ENCODE data around the gene MRPS34.
"Not testable (repeated sequence)": the region's sequence is repeated elsewhere in the genome, so short reads cannot be mapped to it uniquely, and the experiment has no call there.

Gene MRPS34

DNA sequence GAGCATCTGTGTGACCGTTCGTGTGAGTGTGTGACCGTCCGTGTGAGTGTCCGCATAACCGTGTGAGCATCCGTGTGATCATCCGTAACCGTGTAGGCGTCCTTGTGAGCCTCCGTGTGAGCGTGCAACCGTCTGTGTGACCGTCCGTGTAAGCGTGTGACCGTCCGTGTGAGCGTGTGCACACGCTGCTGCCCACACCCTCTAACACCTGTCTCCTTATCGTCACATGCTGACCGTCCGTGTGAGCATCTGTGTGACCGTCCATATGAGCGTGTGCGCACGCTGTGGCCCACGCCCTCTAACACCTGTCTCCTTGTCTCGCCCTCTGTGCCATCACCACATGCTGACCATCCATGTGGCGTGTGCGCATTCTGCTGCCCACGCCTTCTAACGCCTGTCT, 32.7 kb downstream of the MRPS34 start:
- no peak overlapping the region for H3K27ac ChIP-seq
- TF ChIP-seq, protein P1, sequence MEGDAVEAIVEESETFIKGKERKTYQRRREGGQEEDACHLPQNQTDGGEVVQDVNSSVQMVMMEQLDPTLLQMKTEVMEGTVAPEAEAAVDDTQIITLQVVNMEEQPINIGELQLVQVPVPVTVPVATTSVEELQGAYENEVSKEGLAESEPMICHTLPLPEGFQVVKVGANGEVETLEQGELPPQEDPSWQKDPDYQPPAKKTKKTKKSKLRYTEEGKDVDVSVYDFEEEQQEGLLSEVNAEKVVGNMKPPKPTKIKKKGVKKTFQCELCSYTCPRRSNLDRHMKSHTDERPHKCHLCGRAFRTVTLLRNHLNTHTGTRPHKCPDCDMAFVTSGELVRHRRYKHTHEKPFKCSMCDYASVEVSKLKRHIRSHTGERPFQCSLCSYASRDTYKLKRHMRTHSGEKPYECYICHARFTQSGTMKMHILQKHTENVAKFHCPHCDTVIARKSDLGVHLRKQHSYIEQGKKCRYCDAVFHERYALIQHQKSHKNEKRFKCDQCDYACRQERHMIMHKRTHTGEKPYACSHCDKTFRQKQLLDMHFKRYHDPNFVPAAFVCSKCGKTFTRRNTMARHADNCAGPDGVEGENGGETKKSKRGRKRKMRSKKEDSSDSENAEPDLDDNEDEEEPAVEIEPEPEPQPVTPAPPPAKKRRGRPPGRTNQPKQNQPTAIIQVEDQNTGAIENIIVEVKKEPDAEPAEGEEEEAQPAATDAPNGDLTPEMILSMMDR (IDR thresholded peaks at IDR 0.05): no peak
- no peak for TF ChIP-seq ZFX (IDR thresholded peaks at IDR 0.05; ENCODE audit: borderline replicate concordance)

DNA sequence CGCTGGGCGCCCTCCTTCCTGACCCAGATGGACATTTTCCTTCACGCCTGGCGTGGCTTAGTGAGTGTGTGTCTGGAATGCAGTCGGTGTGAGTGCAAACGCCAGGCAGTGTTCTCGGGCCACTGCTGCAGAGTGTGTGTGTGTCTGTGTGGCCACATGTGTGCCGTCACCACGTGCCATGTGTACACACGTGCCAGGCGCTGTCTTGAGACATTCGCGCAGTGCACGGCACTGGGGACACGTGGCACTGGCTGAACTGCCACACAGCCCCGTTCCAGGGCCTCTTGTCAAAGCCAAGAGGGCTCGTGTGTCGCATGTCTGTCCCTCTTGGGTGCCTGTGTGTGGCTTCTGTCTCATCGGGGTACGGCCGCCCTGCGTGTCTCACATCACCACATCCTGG, 38.1 kb downstream of the MRPS34 start:
- no peak overlapping the region for H3K27ac ChIP-seq
- no peak for TF ChIP-seq ZFX (IDR thresholded peaks at IDR 0.05; ENCODE audit: borderline replicate concordance)
- TF ChIP-seq, protein P1 (IDR thresholded peaks at IDR 0.05): no peak

DNA sequence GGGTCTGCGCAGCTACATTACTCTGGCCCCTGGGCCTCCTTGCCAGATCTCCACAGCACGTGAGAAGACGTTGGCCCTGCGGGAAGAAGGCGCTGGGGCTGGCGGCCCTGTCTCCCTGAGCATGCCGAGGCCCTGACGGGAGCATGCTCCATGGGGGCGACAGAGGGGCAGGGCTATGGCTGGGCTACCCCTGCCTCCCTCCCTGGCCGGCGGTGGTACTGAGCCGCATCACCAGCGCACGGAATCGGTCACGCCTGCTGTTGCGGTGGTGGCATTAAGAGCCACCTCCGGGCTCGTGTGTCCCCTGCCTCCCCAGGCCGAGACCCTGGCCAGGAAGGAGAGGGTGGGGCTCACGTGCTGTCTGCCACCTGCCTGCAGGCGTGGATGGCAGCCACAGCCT, 38.8 kb downstream of the MRPS34 start:
- TF ChIP-seq, protein P1 (IDR thresholded peaks at IDR 0.05): no peak

DNA sequence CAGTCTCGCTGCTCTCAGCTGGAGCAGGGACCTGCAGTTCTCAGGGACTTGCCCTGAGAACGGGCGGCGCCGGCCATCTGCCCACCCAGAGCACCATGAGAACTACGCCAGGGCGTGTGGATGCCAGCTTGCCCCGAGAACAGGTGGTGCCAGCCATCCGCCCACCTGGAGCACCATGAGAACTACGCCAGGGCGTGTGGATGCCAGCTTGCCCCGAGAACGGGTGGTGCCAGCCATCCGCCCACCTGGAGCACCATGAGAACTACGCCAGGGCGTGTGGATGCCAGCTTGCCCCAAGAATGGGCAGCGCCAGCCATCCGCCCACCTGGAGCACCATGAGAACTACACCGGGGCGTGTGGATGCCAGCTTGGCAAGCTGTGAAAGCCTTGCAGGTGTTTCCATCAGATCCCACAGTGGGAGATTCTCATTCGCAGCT, 40.4 kb downstream of the MRPS34 start:
- H3K27ac ChIP-seq: not testable (repeated sequence)

More for the DNA sequence above, 38.8 kb downstream of the MRPS34 start:
- no peak overlapping the region for H3K27ac ChIP-seq

DNA sequence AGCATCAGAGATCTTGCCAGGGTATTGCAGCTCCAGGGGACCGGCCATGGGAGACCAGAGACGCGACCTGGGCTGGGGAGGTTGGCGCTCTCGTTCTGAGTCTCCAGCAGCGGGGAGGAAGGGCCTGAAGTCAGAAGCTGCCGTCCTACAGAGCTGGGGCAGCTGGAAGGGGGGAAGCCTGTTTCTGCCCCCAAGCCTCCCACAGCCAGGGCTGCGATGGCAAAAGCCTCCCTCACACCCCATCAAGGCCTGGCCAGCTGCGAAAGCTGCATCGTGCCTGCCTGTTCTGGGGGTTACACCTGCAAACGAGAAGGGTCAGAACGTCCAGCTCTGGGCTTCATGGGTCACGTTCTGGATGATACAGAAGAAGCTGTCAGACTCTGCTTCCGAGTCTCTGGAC, 40.9 kb downstream of the MRPS34 start:
- H3K27ac ChIP-seq: no peak overlapping the region
- TF ChIP-seq, protein P1 (IDR thresholded peaks at IDR 0.05): no peak
- TF ChIP-seq ZFX (IDR thresholded peaks at IDR 0.05; ENCODE audit: borderline replicate concordance): no peak

DNA sequence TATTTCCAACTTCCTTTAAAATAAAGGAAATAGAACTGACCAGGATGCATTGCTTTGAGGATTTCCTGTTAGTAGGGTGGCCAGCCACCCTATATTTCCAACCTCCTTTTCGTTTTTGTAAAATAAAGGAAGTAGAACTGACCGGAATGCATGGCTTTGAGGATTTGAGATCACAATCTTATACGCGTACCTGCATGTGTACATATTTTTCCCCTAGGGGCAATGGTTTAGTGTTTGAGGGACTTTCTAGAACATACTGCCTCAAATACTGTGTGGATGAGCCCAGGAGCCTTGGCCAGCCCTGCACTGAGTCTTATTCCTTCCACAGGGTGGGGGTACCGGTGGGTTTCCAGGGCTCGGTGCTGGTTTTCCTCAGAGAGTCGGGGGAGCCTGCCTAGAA, 41.3 kb downstream of the MRPS34 start:
- H3K27ac ChIP-seq: no peak overlapping the region
- TF ChIP-seq, protein P1 (IDR thresholded peaks at IDR 0.05): no peak
- no peak for TF ChIP-seq ZFX (IDR thresholded peaks at IDR 0.05; ENCODE audit: borderline replicate concordance)

DNA sequence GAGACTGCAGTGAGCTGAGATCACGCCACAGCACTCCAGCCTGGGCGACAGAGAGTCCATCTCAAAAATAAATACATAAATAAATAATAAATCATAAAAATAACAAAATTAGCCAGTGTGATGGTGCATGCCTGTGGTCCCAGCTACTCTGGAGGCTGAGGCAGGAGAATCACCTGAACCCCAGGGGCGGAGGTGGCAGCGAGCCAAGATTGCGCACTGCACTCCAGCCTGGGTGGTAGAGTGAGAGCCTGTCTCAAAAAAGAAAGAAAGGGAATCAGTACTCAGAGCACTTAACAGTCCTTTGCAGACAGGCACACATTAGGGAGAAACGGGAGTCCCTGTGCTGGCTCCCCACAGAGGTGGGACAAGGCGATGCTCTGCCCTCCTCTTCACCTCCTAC, 41.9 kb downstream of the MRPS34 start:
- H3K27ac ChIP-seq: no peak overlapping the region
- no peak for TF ChIP-seq ZFX (IDR thresholded peaks at IDR 0.05; ENCODE audit: borderline replicate concordance)
- TF ChIP-seq, protein P1 (IDR thresholded peaks at IDR 0.05): no peak

DNA sequence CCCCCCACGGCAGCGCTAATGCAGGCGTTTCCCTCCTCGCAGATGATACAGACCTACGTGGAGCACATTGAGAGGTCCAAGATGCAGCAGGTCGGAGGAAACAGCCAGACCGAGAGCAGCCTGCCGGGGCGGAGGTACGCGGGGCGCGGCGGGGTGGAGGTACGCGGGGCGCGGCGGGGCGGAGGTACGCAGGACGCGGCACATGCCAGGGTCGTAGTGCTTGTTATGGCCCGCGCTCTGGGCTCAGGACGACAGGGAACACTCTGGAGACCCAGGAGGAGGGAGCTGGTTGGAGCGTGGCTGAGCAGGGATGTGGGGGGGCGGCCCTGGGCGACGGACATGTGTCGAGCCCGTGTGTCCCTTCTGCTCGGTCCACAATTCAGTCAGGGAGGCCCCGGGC, 43.5 kb downstream of the MRPS34 start:
- H3K27ac ChIP-seq: no peak overlapping the region
- TF ChIP-seq ZFX (IDR thresholded peaks at IDR 0.05; ENCODE audit: borderline replicate concordance): no peak
- TF ChIP-seq, protein P1 (IDR thresholded peaks at IDR 0.05): no peak
